ENCODE results near the gene PSMA8.
A peak's percentile ranks its signal among the peaks of the same experiment; 100 is the strongest.

The PSMA8 gene

DNA sequence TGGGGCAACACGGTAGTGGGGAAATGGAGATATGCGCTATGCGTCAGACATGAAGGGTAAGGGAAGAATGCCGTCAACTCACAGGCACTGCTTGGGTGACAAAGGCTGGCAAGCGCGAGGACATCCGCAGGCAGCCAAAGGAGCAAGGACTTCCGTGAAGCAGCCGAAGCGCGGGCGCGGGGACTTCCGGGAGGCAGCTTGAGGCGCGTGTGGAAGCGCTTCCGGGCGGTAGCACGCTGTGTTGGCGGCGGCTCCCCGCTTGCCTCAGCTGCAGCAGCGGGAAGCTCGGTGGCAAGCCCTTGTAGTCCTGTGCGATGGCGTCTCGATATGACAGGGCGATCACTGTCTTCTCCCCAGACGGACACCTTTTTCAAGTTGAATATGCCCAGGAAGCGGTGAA lies at the start of gene PSMA8:
TSS of gene PSMA8 (plus strand) at position 218 of the 400 bp plus-strand sequence. CDS start at position 315, 97 bp downstream.
- TF ChIP-seq, protein P1, sequence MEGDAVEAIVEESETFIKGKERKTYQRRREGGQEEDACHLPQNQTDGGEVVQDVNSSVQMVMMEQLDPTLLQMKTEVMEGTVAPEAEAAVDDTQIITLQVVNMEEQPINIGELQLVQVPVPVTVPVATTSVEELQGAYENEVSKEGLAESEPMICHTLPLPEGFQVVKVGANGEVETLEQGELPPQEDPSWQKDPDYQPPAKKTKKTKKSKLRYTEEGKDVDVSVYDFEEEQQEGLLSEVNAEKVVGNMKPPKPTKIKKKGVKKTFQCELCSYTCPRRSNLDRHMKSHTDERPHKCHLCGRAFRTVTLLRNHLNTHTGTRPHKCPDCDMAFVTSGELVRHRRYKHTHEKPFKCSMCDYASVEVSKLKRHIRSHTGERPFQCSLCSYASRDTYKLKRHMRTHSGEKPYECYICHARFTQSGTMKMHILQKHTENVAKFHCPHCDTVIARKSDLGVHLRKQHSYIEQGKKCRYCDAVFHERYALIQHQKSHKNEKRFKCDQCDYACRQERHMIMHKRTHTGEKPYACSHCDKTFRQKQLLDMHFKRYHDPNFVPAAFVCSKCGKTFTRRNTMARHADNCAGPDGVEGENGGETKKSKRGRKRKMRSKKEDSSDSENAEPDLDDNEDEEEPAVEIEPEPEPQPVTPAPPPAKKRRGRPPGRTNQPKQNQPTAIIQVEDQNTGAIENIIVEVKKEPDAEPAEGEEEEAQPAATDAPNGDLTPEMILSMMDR (IDR thresholded peaks at IDR 0.05; ENCODE audit: extremely low read depth, missing control alignments) = no peak
- peak; percentile 21 for DNase-seq (ENCODE audit: low spot score)

DNA sequence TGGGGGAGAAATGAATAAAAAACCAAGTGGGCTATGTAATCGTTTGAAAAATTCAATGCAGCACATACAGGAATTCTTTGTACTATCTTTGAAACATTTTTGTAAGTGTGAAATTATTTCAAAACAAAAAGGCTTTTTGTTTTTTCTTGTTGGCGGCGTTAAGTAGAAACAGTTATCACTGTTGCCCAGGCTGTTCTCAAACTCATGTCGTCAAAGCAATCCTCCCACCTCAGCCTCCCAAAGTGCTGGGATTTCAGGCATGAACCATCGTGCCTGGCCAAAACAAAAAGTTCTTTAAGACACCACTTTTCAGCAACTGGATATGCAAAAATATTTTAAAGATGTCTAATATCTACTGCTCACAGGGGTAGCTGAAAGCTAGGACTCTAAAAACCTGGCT lies 48.6 kb upstream of the PSMA8 start:
- TF ChIP-seq, protein P1 (IDR thresholded peaks at IDR 0.05; ENCODE audit: extremely low read depth, missing control alignments) = no peak
- DNase-seq (ENCODE audit: low spot score) = no peak

GRCh38 chr18:26086959-26087358 lies 46.7 kb upstream of the PSMA8 start:
- TF ChIP-seq, protein P1 (IDR thresholded peaks at IDR 0.05; ENCODE audit: extremely low read depth, missing control alignments) = no peak
- peak; percentile 8 for DNase-seq (ENCODE audit: low spot score)

- TF ChIP-seq, protein P1 (IDR thresholded peaks at IDR 0.05; ENCODE audit: extremely low read depth, missing control alignments) = no peak
Measured at GRCh38 chr18:26088487-26088886, 45.2 kb upstream of the PSMA8 start.

GRCh38 chr18:26089293-26090129 lies 44.2 kb upstream of the PSMA8 start:
- no peak for DNase-seq (ENCODE audit: low spot score)
- TF ChIP-seq, protein P1 (IDR thresholded peaks at IDR 0.05; ENCODE audit: extremely low read depth, missing control alignments) = no peak

More at GRCh38 chr18:26088487-26088886, 45.2 kb upstream of the PSMA8 start:
- no peak for DNase-seq (ENCODE audit: low spot score)

GRCh38 chr18:26090130-26091046 lies 43.3 kb upstream of the PSMA8 start, which contains the start of gene SS18:
SS18 (minus strand) TSS chr18:26090613; CDS start chr18:26090569, 44 bp downstream.
- TF ChIP-seq, protein P1 (IDR thresholded peaks at IDR 0.05; ENCODE audit: extremely low read depth, missing control alignments) = no peak
- DNase-seq (ENCODE audit: low spot score) = peak; percentile 92

Data from GM20000 (cell line).